ENCODE data around the gene RETREG1.

DNA sequence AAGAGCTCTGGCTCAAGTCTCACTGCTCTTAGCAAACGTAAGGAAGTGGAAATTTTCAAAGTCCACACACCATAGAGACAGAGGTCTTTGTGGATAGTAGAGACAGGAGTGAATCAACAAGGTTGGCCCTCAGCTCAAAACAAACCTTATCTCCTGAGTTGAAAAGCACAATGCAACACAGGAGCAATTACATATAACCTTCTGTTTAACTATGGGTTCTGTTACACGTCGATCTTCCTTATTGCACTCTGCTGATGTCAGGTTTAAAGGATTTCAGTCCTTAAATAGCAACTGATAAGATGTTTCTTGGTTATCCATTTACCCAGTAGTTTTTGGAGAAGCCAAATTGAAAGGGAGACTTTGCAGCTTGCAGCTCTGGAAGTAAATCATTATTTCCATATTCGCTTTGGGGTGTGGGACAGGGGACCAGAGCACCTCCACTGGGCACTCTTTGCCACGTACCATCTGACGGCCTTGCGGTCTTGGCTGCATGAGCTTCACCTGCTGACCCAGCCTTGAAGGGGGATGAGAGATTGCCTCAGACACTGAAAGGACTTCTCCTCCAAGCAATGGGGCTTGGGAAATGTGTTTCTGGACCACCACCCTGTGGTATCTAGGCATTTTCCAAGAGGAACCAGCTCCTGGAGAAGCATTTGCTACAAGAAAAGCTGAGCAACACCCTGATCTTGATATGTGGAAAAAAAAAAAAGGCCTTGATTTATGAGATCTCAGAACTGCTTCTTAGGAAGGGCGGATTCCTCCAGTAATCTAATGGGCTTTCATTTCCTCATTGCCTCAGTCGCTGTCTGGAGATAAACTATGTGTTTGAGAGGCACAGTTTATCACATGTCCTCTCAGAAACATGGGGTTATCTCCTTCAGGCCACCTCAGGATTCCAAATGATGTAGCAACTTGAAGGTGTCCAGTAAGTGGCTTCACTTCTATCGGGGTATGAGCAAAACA is 95.0 kb downstream of the RETREG1 start:
- TF ChIP-seq TARDBP (CRISPR knock-in tag; IDR thresholded peaks at IDR 0.05) (no peak), ZBTB1 (CRISPR knock-in tag; IDR thresholded peaks at IDR 0.05; ENCODE audit: borderline replicate concordance) (no peak), MIER3 (CRISPR knock-in tag; IDR thresholded peaks at IDR 0.05; ENCODE audit: borderline replicate concordance) (no peak), MYNN (CRISPR knock-in tag; IDR thresholded peaks at IDR 0.05; ENCODE audit: low read depth) (no peak), CBX5 (CRISPR knock-in tag; IDR thresholded peaks at IDR 0.05; ENCODE audit: borderline replicate concordance) (no peak)
- TF ChIP-seq, protein P1, sequence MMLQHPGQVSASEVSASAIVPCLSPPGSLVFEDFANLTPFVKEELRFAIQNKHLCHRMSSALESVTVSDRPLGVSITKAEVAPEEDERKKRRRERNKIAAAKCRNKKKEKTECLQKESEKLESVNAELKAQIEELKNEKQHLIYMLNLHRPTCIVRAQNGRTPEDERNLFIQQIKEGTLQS (CRISPR knock-in tag; IDR thresholded peaks at IDR 0.05): no peak

Data from HepG2 (cell line).